Neutrophil (primary cell): ENCODE data around the gene MAP7D2.

Experiments used
- H3K27ac ChIP-seq: fragments of 200-600 bp; sonication (generic); 2 replicates; pipeline ENCODE4 v1.5.1; 2016; ENCODE audit warnings: mild to moderate bottlenecking, moderate library complexity
- H3K27me3 ChIP-seq: fragments of 200-600 bp; sonication (generic); 2 replicates; pipeline ENCODE4 v1.6.0; 2016; ENCODE audit warnings: mild to moderate bottlenecking
- H3K36me3 ChIP-seq: fragments of 200-600 bp; sonication (generic); 2 replicates; pipeline ENCODE4 v1.5.1; 2017
- H3K4me1 ChIP-seq, 2 experiments: fragments of 200-600 bp in 1 of 2; sonication (generic) in 1 of 2; 1 replicate in 1 of 2; 2 replicates in 1 of 2; pipeline versions ENCODE4 v1.5.1 to v1.6.1; 2013 to 2016; ENCODE audit warnings: low read depth in 1 of 2, low read length in 1 of 2, mild to moderate bottlenecking in 1 of 2, moderate library complexity in 1 of 2; ENCODE audit not compliant: control insufficient read depth in 1 of 2, insufficient read depth in 1 of 2
- H3K4me3 ChIP-seq, 2 experiments: fragments of 200-600 bp in 1 of 2; sonication (generic) in 1 of 2; 1 replicate in 1 of 2; 2 replicates in 1 of 2; pipeline ENCODE4 v1.5.1; 2013 to 2016; ENCODE audit warnings: low read depth in 1 of 2, low read length in 1 of 2, mild to moderate bottlenecking in 1 of 2, moderate library complexity in 1 of 2
- H3K9me3 ChIP-seq: fragments of 200-600 bp; sonication (generic); 2 replicates; pipeline ENCODE4 v1.5.1; 2016
- TF ChIP-seq, protein P1 (sequence below): fragments of 200-600 bp; sonication (generic); IDR thresholded peaks from 2 replicates; pipeline ENCODE4 v1.5.1; 2016; ENCODE audit warnings: antibody characterized with exemption

Gene MAP7D2

DNA sequence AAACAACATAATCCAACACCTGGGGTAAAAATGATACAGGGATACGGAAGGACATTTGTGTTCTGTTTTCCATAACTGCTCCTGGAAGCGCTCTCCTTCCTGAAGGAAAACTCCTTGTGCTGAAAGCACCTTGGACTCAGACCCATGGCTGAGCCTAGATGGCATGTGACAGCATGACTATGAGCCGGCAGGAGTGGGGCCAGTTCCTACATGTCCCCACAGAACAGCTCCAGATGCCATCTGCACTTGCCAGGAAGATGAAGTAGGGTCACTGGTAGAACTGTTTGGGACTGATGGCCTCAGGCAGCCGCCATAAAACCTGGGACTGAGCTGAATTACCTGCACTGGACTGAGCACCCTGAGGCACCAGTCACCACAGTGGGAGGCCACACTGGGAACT is 69.8 kb downstream of the MAP7D2 start:
- TF ChIP-seq, protein P1, sequence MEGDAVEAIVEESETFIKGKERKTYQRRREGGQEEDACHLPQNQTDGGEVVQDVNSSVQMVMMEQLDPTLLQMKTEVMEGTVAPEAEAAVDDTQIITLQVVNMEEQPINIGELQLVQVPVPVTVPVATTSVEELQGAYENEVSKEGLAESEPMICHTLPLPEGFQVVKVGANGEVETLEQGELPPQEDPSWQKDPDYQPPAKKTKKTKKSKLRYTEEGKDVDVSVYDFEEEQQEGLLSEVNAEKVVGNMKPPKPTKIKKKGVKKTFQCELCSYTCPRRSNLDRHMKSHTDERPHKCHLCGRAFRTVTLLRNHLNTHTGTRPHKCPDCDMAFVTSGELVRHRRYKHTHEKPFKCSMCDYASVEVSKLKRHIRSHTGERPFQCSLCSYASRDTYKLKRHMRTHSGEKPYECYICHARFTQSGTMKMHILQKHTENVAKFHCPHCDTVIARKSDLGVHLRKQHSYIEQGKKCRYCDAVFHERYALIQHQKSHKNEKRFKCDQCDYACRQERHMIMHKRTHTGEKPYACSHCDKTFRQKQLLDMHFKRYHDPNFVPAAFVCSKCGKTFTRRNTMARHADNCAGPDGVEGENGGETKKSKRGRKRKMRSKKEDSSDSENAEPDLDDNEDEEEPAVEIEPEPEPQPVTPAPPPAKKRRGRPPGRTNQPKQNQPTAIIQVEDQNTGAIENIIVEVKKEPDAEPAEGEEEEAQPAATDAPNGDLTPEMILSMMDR = no peak
- H3K36me3 ChIP-seq = no peaks in the 10 kb centered on the region

DNA sequence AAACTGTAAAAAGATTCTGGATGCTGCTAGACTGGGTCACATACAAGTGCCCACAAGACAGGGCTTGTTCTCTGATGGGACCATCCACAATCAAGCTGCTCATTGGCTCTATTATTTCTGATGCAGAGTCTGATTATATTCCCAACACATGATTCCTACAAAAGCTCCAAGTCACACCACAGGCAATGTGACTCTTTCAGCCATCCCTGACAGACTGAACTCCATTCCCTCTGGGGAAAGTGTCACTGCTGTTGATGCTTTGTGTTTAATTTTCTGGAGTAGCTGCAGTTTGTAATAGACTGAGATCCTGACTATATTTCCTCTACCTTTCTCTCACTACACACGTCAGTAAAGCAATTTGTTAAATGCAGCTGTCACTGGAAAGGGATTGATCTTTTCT is 70.5 kb downstream of the MAP7D2 start:
- Histone ChIP-seq H3K9me3 (no peaks in the 10 kb centered on the region), H3K36me3 (no peaks in the 10 kb centered on the region), H3K27ac (no peak overlapping the region), H3K4me1 (no peaks in the 10 kb centered on the region), H3K4me3 (no peak overlapping the region), H3K27me3 (no peaks in the 10 kb centered on the region)
- TF ChIP-seq, protein P1 = no peak

More for the DNA sequence above, 69.8 kb downstream of the MAP7D2 start:
- Histone ChIP-seq H3K4me1 (no peaks in the 10 kb centered on the region), H3K4me3 (no peak overlapping the region), H3K27me3 (no peaks in the 10 kb centered on the region), H3K9me3 (no peaks in the 10 kb centered on the region), H3K27ac (no peak overlapping the region)

DNA sequence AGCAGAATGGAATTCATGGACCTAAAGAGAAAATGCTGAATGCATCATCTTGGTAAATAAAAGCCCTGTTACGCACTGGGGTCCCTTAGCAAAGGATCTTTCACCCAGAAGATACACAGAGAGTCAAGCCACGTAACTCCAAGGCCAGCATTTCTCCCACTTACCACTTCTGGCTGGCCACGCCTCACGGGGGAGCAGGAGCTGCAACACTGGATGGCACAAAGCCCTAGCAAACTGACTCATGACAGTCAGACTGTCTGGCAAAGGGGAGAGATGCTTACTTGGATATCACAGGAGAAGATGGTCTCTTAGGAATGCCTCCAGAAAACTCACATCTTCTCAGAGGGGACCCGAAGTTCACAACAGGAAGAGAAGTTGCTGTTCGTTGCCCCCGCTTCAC is 74.5 kb downstream of the MAP7D2 start:
- H3K27ac ChIP-seq = no peak overlapping the region
- no peaks in the 10 kb centered on the region for H3K36me3 ChIP-seq
- no peaks in the 10 kb centered on the region for H3K4me1 ChIP-seq
- no peaks in the 10 kb centered on the region for H3K9me3 ChIP-seq
- TF ChIP-seq, protein P1 = no peak
- H3K4me3 ChIP-seq = no peak overlapping the region
- H3K27me3 ChIP-seq = no peaks in the 10 kb centered on the region

DNA sequence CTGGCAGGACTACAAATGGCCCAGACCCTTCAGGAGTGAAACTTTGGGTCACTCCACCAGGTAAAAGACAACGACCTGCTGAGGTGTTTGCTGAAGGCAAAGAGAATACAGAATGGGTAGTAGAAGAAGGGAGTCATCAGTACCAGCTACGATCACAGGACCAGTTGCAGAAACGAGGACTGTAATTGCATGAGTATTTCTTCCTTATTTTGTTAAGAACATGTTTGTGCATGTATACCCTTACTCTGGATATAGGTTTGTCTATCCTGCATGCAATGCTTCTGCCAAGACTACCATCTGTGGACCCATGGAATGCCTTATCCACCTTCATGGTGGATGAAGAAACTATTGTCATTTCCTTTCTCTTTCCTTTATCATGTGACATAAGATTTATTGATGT is 77.7 kb downstream of the MAP7D2 start:
- Histone ChIP-seq H3K36me3 (no peaks in the 10 kb centered on the region), H3K27me3 (no peaks in the 10 kb centered on the region), H3K27ac (no peak overlapping the region), H3K4me3 (no peak overlapping the region), H3K4me1 (no peaks in the 10 kb centered on the region), H3K9me3 (no peaks in the 10 kb centered on the region)
- TF ChIP-seq, protein P1 = no peak

DNA sequence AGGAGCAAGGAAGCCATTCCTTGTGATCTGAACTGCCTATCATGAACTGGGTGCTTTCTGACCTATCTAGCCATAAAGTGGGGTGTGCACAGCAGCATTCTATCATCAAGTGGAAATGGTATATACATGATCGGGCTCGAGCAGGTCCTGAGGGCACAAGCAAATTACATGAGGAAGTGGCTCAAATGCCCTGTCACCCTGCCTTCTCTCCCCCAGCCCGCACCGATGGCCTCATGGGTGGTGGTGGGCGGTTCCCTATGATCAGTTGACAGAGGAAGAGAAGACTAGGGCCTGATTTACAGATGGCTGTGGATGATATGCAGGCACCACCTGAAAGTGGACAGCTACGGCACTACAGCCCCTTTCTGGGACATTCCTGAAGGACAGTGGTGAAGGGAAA is 79.5 kb downstream of the MAP7D2 start:
- no peaks in the 10 kb centered on the region for H3K27me3 ChIP-seq
- no peaks in the 10 kb centered on the region for H3K9me3 ChIP-seq
- no peaks in the 10 kb centered on the region for H3K36me3 ChIP-seq
- H3K4me3 ChIP-seq = no peak overlapping the region
- H3K27ac ChIP-seq = no peak overlapping the region
- no peaks in the 10 kb centered on the region for H3K4me1 ChIP-seq
- TF ChIP-seq, protein P1 = no peak

DNA sequence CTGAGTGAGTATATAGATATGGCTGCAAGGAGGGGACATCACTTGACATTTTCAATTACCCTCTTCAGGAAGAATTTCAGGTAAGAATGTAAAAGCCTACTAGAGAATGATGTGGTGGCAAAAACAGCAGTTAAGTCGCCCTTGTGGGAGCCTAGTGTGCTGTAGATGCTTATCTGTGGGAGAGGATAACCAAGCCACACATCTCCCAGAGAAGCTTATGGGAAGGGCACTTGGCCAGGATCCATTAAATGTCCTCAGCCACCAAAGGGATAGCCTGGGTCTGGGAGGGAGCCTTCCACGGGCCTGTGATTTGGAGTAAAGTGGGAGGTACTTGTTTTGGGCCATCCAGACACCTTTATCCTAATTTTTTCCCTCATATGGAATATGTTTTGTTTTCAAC is 84.5 kb downstream of the MAP7D2 start:
- TF ChIP-seq, protein P1 = no peak
- no peaks in the 10 kb centered on the region for H3K4me1 ChIP-seq
- no peaks in the 10 kb centered on the region for H3K36me3 ChIP-seq
- no peaks in the 10 kb centered on the region for H3K27me3 ChIP-seq
- no peaks in the 10 kb centered on the region for H3K9me3 ChIP-seq
- H3K27ac ChIP-seq = no peak overlapping the region
- no peak overlapping the region for H3K4me3 ChIP-seq
